GOT3 (cell line): Measurements from ENCODE around the gene SPG11.
"Not testable (repeated sequence)": the region's sequence is repeated elsewhere in the genome, so short reads cannot be mapped to it uniquely, and the experiment has no call there.

ENCODE experiments used
- DNase-seq: peaks from one replicate; lab custom pipeline; 2025; ENCODE audit warnings: mixed read lengths; lab: John Stamatoyannopoulos, UW

Gene SPG11

DNA sequence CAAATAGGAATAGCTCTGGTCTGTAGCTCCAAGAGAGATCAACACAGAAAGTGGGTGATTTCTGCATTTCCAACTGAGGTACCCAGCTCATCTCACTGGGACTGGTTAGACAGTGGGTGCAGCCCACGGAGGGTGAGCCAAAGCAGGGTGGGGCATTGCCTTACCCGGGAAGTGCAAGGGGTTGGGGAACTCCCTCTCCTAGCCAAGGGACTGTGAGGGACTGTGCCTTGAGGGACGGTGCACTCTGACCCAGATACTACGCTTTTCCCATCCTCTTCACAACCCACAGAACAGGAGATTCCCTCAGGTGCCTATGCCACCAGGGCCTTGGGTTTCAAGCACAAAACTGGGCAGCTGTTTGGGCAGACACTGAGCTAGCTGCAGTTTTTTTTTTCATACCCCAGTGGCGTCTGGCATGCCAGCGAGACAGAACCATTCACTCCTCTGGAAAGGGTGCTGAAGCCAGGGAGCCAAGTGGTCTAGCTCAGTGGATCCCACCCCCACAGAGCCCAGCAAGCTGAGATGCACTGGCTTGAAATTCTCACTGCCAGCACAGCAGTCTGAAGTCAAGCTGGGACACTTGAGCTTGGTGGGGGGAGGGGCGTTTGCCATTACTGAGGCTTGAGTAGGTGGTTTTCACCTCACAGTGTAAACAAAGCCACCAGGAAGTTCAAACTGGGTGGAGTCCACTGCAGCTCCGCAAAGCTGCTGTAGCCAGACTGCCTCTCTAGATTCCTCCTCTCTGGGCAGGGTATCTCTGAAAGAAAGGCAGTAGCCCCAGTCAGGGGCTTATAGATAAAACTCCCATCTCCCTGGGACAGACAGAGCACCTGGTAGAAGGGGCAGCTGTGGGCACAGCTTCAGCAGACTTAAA is 19.6 kb upstream of the SPG11 start:
- not testable (repeated sequence) for DNase-seq

- no peak for DNase-seq
Observed at GRCh38 chr15:44682211-44682610, 18.7 kb upstream of the SPG11 start.

DNA sequence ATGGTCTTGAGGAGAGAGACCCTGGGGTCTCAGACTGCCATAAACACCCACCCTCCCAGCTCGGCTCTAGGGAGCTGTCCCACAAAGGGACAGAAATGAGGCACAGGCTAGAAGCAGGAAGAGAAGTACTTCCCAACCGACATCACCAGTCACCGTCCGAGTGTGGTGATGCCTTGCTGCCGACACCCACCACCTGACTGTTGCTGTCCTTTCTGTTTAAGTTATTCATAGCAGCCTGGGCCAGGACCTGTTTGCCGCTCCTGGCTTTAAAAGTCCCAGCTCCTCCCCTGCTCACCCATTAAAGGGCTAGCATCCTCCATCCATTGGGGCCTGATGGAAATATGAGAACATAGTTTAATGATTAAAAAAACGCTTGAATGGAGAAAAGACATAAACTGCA is 13.2 kb upstream of the SPG11 start:
- no peak for DNase-seq

DNA sequence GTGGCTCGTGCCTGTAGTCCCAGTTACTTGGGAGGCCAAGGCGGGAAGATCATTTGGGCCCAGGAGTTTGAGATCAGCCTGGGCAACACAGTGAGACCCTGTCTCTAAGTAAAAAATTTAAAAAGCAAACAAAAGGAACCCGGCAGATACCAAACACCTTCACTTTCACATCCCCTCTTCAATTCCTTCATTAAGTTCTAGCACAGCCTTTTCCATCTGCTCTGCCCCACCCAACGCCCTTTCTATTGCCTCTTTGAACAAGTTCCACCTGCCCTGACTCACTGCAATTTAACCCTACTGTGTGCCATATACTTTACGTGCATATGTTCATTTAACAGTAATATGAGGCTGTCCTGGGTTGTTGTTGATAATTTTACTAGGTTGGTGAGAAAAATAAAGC is 12.4 kb upstream of the SPG11 start:
- DNase-seq = no peak

- DNase-seq = no peak
Observed at GRCh38 chr15:44673639-44674038, 10.2 kb upstream of the SPG11 start.

DNA sequence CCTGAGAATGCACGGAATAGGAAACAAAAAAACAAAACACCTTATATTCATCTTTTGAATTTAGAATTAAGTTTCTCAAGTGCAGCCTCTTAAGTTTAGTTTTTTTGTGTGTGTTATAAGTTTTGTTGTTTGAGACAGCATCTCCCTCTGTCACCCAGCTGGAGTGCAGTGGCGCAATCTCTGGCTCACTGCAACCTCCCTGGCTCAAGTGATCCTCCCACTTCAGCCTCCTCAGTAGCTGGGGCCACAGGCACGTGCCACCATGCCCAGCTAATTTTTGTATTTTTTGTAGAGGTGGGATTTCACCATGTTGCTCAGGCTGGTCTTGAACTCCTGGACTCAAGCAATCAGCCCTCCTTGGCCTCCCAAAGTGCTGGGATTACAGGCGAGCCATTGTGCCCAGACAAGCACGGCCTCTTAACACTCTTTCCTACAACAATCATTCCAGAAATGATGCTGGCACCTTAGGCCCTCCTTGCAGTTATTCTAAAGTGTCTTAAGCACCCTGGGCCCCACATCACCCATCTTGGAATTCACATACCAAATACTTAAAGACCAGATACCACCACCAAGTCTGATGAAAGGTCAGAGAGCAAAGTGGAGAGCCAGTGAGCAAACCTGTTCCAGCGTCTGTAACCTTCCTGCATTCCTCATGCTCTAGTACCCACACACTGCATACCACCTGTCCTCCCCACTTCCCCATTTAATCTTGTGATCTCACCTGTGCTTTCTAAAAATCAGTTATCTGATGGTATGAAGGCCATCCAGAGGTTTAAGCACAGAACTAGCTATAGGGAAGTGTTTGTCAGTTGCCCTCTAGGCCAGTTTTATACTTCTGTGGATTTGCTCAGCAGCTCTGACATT is 6.9 kb upstream of the SPG11 start:
- DNase-seq = no peak

GRCh38 chr15:44668921-44669320 is 5.5 kb upstream of the SPG11 start:
- DNase-seq = no peak

DNA sequence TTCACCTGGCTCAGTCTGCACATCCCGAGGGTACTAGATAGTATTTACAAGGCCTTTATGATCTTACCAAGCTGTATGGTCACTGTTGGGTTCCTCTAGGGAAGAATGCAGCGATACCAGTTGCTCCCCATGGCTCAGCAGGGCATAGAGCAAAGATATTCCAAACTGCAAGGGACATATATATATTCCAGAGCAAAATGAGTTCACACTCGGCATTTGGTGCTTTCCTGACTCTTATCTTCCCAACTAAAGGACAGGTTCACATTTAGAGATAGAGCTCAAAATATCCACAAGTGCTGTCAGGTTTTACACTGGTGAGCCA is 3.5 kb upstream of the SPG11 start:
- no peak for DNase-seq

GRCh38 chr15:44666210-44667038 is 3.0 kb upstream of the SPG11 start:
- no peak for DNase-seq

- DNase-seq = no peak
Observed at GRCh38 chr15:44662478-44663409, 718 bp downstream of the SPG11 start.

DNA sequence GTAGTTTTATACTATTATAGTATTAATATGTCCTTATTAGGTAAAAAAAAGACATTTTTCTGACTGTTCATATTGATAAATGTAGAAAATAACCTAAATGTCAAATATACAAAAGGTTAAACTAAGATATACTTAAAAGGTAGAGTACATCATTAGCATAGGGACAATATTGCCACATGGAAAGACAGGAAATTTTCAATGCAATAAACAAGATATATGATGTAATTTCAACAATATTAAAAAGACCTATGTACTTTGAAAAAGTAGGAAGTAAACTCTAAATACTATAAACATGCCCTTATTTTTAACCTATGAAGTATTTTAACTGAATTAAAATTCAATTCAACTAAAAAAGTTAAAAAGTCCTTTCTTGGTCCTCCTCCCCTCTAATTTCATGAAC is 1.9 kb downstream of the SPG11 start:
- no peak for DNase-seq

- no peak for DNase-seq
Observed at GRCh38 chr15:44659056-44659455, 4.4 kb downstream of the SPG11 start.

- DNase-seq = no peak
Observed at GRCh38 chr15:44657378-44657777, 6.1 kb downstream of the SPG11 start.

DNA sequence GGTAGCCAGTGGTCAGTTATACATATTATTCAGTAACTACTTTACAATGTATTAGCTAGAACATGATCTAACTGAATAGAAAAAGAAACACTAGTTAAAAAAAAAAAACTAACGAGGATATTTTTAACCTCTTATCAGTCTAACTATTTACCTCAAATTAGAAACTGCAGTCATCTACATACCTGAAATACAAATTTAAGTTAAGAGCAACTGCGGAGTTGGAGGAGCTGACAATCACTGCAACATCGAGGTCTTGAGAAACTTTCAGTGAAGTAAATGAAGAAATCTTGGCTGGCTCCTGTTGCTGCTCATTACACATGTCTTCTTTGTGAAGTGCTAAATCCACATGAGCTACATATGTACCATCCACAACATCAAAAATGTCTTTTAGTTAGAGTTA is 6.5 kb downstream of the SPG11 start:
- DNase-seq = no peak

DNA sequence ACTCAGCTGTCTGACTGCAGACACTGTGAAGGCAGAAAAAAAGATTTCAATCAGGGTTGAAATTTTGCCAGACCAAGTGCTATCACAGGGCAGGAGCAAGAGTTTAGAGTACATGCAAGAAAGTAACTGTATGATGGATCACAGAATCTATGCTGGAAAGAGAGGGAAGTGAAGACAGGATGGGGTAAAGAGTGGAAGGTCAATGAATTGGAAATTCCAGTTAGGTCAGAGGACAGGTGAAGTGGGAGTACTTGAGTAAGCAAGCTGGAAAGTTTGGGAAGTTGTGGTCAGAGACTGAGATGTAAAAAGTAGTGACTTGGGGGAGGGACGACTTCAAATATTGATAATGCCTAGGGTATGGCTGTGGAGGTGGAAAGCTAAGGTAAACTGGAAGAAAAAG is 7.2 kb downstream of the SPG11 start:
- no peak for DNase-seq

DNA sequence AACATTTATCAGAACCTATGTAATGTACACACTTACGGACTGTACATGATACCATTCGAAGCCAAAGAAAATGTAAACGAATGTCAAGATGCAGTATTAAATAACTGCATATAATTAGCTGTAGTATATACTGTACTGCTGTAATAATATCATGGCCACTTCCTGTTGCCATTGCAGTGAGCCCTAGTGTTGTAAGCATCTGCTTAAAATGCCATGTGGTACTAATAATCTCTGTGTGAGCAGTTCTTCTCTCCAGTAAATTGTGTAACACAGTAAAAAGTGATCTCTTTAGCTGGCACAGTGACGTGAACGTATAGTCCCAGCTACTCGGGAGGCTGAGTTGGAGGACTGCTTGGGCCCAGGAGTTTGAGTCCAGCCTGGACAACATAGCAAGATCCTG is 8.6 kb downstream of the SPG11 start:
- DNase-seq = no peak

GRCh38 chr15:44647637-44648036 is 15.8 kb downstream of the SPG11 start:
- DNase-seq = no peak

- DNase-seq = no peak
Observed at GRCh38 chr15:44647036-44647435, 16.4 kb downstream of the SPG11 start.

- DNase-seq = no peak
Observed at GRCh38 chr15:44646460-44646859, 17.0 kb downstream of the SPG11 start.

- DNase-seq = no peak
Observed at GRCh38 chr15:44641651-44642050, 21.8 kb downstream of the SPG11 start.

GRCh38 chr15:44636976-44637375 is 26.5 kb downstream of the SPG11 start:
- no peak for DNase-seq
